ENCODE data around the gene FGF11.
"Not testable (repeated sequence)": the region's sequence is repeated elsewhere in the genome, so short reads cannot be mapped to it uniquely, and the experiment has no call there.

FGF11 gene

GRCh38 chr17:7464081-7464480 is 24.8 kb downstream of the FGF11 start:
- DNase-seq, result no peak

GRCh38 chr17:7465597-7466275 is 26.4 kb downstream of the FGF11 start:
- DNase-seq, result no peak

- DNase-seq, result no peak
These were observed 27.0 kb downstream of the FGF11 start for GRCh38 chr17:7466318-7466638.

GRCh38 chr17:7466639-7467341 is 27.5 kb downstream of the FGF11 start:
- no peak for DNase-seq

- no peak for DNase-seq
These were observed 28.2 kb downstream of the FGF11 start for GRCh38 chr17:7467498-7467897.

- no peak for DNase-seq
These were observed 29.0 kb downstream of the FGF11 start for GRCh38 chr17:7468290-7468689.

- DNase-seq, result no peak
These were observed 29.6 kb downstream of the FGF11 start for GRCh38 chr17:7468804-7469389.

GRCh38 chr17:7469843-7470242 is 30.5 kb downstream of the FGF11 start:
- DNase-seq, result not testable (repeated sequence)

- DNase-seq, result not testable (repeated sequence)
These were observed 31.2 kb downstream of the FGF11 start for GRCh38 chr17:7470457-7470973.

GRCh38 chr17:7471729-7472128 is 32.4 kb downstream of the FGF11 start:
- no peak for DNase-seq

GRCh38 chr17:7474767-7475166 is 35.5 kb downstream of the FGF11 start:
- DNase-seq, result not testable (repeated sequence)

GRCh38 chr17:7475764-7476422 is 36.6 kb downstream of the FGF11 start:
- DNase-seq, result no peak

- no peak for DNase-seq
These were observed 37.2 kb downstream of the FGF11 start for GRCh38 chr17:7476494-7476893.

GRCh38 chr17:7476951-7477350 is 37.6 kb downstream of the FGF11 start:
- no peak for DNase-seq

GRCh38 chr17:7477392-7478275 is 38.3 kb downstream of the FGF11 start:
- no peak for DNase-seq

GRCh38 chr17:7478276-7479212 is 39.2 kb downstream of the FGF11 start:
- peak; percentile 22 for DNase-seq

- peak; percentile 39 for DNase-seq
These were observed 40.1 kb downstream of the FGF11 start, which contains the start of gene ZBTB4 for GRCh38 chr17:7479213-7480088. TSS of gene ZBTB4 (minus strand) at chr17:7479631. CDS start at chr17:7466801, 12,830 bp downstream.

- DNase-seq, result no peak
These were observed 40.7 kb downstream of the FGF11 start for GRCh38 chr17:7480089-7480384.

GRCh38 chr17:7481275-7481674 is 42.0 kb downstream of the FGF11 start, which contains the start of gene SLC35G6:
TSS of gene SLC35G6 (plus strand) at chr17:7481446. CDS start at chr17:7481517, 71 bp downstream.
- DNase-seq, result not testable (repeated sequence)
